Measurements from ENCODE around the gene BCL2L12.

DNA sequence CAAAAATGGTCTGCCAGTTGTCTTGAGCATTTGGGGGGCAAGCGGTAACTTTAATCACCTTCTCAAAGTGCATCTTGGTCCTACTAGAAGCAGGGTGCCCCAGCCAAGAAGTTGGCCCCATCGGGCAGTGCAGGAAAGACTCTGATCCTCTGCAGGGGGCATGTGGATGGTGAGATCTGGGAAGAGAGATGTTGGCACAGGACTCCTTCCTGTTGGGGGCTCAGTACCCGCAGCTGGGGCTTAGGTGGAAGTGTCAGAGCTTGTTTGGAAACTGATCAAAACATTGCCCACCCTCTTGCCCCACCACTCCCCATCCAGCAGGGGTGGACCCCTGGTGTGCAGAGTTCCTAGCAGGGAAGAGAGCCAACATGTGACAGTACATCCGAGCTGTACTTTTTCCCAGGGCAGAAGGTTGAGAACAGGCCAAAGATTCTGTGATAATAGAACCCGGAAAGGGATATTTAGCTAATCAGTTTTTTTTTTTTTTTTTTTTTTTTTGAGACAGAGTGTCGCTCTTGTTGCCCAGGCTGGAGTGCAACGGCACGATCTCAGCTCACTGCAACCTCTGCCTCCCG lies 34.6 kb upstream of the BCL2L12 start:
- 0 out of 2 replicates have a peak, but pooled peaks have one; percentile 28 for TF ChIP-seq POLR2AphosphoS5 (IDR thresholded peaks at IDR 0.05; ENCODE audit: low read depth, low read length)
- no peak for TF ChIP-seq TAF1 (IDR thresholded peaks at IDR 0.05; ENCODE audit: borderline replicate concordance, insufficient read depth, low read length)
- TF ChIP-seq SIN3A (IDR thresholded peaks at IDR 0.05; ENCODE audit: borderline replicate concordance, insufficient read depth, low read length) = no peak
- TF ChIP-seq REST (IDR thresholded peaks at IDR 0.05; ENCODE audit: insufficient read depth in 1 of 2, low read depth in 2 of 2, low read length in 2 of 2) = no peak

Measured in PFSK-1 (cell line).